Cortex of kidney (tissue), 1 donor: Measurements from ENCODE around the gene IGFBP6.
"Not testable (repeated sequence)": the region's sequence is repeated elsewhere in the genome, so short reads cannot be mapped to it uniquely, and the experiment has no call there.

ENCODE experiments used
- DNase-seq: peaks from one replicate; lab custom pipeline; 2025; lab: John Stamatoyannopoulos, UW

IGFBP6 gene

DNA sequence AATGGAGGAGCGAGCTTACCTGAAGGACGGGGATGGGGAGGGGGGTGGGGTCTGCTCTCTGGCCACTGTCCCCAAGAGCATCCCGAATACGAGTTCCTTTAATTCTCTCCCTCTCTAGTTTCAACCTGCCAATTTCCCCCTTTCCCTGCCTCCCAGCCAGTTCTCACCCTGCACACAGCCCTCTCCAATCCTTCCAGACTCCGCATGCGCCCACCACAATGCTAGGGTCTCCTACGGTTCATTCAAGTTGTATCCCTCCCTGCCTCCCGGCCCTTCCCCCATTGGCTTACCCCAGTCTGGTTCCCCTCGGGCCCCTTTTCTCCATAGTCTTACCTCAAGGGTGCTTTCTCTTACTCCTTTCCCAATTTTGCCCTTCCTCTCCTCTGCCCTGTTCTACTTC, 708 bp upstream of the IGFBP6 start:
- DNase-seq, result no peak

DNA sequence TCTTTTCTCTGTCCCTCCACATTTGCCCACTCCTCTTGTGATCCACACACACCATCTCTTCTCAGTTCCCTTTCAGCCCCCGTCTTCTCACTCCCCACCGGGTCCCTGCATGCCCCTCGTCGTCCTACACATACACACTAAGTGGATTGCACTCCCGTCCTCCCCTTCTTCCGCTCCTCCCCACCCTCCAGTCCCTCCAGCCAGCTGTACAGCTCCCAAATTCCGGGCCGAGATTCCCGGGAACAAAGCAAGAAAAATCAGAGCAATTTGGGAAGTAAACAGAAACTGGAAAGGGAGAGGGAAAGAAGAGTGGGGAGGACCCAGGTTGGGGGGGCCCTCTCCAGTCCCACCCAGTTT, 282 bp upstream of the IGFBP6 start:
- no peak for DNase-seq

DNA sequence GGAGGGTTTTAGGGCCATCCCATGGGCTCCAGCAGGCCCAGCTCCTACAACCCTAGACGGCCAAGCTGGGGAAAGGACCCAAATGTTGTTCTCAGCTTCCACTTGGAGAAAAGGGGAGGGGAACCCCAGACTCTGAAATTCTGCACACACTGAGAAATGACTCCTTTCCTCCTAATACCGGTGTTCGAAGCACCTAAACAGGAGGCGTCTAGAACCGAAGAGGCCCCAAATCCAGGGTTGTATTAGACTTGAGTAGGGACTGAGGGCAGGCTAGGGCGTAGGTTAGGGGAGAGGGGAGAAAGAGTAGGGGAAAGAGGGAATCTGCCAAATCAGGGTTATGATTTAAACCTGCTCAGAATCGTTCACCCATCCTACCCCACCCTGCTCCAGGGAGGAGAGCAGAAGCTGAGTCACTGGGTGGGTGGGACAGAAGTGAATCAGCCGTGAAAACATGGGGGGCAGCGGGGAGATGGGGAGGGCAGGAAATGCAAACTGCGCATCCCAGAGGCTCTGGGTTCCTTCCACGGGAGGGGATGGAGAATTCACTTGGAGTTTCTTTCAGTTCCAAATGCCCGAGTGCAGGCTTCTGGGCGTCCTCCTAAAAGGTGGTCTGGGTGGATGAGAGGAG, 1.0 kb downstream of the IGFBP6 start:
- no peak for DNase-seq

DNA sequence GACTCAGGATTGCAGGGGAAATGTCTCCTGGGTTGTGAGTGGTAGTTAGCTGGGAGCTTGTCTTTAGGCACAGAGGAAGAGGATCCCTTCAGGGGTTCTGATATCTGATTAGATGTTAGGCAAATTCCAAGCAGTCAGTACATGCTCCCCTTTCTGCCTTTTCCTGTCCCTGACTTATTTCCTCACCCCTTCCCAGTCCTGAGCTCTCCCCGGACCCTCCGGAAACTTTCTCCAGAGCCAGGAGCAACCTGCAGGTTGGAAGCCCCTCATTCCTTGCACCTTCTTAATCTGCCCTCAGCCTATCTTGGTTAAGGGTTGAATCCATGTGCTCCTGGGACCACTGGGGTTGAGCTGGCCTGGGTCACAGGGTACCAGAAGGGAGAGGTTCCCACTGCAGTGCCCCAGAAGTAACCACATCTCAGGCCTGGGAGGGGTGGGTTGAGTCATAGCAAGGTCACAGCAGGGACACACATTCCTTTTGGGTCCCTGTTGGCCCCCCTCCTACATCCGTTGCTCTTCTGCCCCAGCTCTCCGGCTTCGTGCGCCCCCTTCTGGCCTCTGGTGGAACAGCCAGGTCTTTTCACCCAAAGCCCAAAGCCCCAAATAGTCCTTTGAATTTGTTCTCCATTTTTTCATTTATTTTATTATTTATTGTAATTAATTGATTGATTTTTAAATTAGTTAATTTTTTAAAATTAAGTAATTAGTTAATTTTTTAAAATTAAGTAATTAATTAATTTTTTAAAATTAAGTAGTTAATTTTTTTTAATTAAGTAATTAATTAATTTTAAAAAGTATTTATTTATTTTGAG, 1.8 kb downstream of the IGFBP6 start:
- DNase-seq, result no peak

DNA sequence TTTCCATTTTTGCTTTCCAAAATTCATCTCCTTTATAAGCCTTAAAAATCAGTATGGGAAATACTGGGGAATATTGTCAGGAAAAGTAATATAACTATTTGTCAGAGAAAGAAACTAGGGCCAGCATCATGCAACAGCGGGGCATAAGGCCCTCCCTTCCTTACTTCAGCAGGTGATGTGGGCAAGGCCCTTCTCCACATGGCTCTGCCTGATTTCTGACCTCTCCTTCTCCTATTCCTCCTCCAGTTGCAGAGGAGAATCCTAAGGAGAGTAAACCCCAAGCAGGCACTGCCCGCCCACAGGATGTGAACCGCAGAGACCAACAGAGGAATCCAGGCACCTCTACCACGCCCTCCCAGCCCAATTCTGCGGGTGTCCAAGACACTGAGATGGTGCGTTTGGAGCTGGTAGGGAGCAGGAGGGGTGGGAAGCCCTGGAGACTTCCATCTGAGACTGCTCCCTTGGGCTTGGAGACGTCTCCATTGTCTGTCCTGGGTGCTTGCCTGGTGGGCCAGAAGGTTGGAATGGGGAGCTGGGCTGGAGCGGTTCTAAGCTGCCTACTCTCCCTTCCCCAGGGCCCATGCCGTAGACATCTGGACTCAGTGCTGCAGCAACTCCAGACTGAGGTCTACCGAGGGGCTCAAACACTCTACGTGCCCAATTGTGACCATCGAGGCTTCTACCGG, 3.1 kb downstream of the IGFBP6 start:
- no peak for DNase-seq

DNA sequence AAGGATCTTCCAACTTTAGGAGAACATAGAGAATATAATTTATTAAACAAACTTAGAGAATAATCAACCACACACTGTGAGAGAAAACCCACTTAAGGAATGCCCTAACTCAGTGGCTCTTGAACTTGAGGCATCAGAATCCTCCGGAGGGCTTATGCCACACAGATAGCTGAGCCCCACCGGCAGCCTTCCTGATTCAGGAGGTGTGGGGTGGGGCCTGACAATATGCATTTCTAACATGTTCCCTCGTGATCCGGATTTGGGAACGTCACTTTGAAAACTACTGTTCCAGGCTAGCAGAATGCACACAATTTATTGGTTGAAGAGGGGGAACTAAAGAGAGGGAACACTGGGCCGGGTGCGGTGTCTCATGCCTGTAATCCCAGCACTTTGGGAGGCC, 3.8 kb downstream of the IGFBP6 start:
- no peak for DNase-seq

DNA sequence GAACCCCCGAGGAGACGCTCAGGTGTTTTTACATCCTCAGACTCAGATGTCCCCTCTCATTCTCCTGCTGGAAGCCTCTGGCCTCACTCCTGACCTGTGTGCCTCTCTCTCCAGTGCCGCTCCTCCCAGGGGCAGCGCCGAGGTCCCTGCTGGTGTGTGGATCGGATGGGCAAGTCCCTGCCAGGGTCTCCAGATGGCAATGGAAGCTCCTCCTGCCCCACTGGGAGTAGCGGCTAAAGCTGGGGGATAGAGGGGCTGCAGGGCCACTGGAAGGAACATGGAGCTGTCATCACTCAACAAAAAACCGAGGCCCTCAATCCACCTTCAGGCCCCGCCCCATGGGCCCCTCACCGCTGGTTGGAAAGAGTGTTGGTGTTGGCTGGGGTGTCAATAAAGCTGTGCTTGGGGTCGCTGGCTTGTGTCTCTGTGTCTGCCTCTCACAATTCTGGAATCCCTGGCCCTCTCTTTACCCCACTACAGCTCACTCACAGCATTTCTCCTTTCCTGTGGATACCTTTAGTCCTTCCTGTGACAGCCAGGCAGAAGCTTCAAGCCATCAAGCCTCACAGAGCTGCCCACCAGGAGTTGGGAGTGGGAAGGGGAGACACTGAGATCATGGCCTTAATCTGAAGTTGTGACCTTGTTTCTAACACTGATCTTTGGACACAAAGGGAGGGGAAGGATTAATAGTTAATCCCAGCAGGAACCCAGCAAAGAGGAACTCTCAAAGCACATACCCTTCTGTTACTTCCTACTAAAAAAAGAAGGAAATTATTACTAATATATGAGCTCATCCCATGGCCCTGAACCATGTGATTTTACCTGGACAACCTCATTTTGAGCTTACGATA, 4.7 kb downstream of the IGFBP6 start:
- no peak for DNase-seq

DNA sequence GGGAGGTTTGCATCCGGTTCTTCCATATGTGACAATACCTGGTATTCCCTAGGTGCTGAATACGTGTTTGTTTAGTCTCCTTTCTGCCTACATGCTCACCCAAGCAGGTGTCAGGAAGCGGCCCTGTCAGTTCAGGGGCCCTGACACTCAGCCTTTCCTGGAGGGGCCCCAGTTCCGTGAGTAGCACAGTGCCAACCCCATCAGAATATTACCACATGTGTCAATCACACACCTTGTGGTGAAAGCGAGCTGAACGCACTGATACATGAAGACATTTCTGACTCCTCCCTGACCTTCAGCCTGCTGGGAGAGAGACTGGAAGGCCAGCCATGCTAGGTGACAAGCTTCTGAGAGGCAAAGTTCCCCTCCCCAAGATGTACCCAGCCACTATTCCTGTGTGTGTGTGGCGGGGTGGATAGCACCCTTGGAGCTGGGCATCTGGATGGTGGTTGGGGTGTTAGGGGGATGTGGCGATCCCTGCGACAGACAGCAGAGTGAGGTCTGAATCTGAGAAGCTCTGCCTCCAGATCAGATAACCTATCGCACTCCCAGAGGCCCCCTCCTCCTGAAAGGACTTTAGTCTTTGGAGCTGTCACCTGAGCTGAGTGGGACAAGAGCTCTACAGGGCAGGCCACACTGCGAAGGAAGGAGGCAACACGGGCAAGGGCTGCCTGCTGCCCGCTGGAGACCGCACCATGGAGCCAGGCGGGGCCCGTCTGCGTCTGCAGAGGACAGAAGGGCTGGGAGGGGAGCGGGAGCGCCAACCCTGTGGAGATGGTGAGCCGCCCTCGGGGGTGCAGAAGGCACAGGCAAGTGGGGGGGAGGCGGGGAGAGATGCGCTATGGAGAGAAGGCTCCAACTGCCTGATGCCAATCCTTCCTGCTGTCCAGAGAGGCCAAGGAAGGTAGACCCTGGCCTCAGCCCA, 5.7 kb downstream of the IGFBP6 start, which contains the start of gene SOAT2:
Gene SOAT2, plus strand, starts transcription at position 604 of the 925 bp plus-strand sequence. Its CDS starts 92 bp downstream, at position 696.
- DNase-seq, result no peak

DNA sequence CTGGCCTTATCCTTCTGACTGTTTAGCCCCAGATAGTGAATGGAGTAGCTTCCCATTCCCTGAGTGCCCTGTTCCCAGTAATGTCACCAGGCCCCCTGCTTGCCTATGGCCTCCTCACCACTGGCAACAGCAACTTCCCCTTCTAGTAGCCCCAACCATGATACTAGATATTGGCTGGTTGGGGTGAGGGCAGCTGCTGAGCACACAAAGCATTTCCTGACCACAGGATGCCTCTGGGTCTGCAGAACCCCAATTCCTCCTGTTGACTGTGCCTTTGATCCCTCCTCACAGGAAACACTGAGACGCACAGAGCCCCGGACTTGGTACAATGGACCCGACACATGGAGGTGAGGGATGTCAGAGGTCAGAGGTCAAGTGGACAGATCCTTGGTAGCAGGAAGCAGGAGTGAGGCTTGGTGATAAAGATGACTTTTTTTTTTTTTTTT, 6.4 kb downstream of the IGFBP6 start:
- DNase-seq, result no peak

DNA sequence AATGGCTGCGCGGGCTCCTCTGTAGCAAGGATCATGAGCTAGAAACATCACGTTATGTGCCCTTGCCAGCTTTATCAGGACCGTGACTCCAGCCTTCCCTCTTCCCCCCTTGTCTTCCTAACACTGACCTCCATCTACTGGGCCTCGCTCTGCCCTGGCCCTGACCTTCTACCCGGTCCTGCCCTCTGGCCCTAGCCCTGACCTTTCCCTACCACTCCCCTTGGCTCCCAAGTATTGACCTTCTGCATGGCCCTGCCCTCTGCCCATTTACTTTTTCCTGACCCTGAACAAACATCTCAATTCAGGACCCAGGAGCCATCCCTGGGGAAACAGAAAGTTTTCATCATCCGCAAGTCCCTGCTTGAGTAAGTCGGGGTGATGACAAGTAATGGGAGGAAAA, 7.8 kb downstream of the IGFBP6 start:
- no peak for DNase-seq

DNA sequence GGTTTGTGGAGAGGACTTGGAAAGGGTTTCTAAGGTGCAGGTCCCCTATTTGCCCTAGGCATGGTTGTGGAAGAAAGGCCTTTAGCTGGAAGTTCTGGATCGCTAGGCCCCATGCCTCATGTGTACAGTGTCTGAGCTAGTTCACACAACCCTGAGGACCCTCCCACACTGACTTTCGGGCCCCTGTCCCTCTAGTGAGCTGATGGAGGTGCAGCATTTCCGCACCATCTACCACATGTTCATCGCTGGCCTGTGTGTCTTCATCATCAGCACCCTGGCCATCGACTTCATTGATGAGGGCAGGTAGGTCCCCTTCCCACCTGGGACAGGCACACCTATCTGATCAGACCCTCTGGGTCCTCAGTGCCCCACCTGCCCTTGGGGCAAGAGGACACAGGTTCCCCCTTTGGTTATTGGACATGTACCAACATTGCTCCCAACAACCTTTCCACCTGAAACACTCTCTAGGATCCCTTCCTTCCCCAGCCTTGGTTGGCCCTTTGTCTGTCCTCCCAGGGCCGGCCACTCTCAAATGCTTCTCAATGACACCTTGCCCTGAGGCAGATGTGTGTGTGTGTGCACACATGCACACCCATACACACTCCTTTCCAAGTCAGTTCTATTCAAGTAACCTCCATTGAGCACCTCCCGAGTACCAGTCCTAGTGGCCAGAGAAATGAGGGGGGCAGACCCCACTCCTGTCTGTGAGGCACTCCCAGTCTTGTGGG, 8.4 kb downstream of the IGFBP6 start:
- DNase-seq, result no peak

DNA sequence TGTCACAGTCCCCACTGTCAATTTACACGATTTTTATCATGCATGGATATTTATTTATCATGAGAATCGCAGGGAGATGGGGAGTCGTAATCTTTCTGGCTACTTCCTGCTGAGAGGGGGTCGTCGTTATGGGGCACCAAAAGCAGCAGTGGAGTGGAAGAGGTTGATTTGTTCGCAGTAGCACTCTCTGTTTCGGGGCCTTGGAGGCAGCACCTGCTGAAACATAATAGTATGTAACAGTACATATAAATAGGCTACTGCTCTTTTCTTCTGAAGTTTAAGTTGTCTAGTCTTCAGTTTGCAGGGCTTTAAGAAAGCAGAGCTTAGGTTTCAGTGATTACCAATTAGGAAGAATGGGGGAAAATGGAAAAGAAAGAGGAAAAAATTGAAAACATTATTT, 9.7 kb downstream of the IGFBP6 start:
- no peak for DNase-seq

DNA sequence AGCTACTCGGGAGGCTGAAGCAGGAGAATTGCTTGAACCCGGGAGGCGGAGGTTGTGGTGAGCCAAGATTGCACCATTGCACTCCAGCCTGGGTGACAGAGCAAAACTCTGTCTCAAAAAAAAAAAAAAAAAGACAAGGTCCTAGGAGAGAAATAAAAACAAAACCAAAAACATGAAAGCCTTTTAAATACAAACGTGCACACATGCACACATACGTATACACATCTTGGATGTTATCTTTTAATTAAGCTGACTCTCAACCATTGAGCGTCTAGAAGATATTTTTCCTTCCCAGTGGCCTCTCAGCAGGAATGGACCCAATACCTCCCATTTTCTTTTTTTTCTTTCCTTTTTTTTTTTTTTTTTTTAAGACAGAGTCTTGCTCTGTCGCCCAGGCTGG, 15.0 kb downstream of the IGFBP6 start:
- DNase-seq, result not testable (repeated sequence)

DNA sequence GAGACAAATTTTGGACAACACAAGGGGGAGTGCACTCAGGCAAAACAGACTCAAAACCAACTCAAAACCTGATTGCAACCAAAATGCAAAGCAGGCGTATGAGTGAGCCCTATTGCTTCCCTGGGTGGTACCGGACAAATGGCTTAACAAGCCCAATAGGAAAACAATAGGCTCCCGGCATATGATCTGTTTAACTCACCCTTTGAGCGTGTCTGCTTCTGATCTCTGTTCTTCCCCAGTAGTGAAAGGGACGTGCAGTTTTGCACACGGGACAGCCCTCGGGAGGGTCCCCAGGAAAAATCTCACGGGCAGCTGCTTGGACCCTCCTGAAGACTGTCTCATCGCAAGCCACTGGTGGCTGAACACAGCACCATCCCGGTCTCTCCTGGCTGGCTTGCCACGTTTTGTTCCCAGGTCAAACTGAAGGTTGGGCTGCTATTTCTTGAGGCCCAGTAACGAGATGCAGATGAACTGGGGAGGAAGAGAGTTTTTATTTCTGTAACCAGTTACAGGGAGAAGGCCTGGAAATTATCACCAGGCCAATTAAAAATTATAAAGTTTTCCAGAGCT, 15.8 kb downstream of the IGFBP6 start:
- DNase-seq, result no peak

DNA sequence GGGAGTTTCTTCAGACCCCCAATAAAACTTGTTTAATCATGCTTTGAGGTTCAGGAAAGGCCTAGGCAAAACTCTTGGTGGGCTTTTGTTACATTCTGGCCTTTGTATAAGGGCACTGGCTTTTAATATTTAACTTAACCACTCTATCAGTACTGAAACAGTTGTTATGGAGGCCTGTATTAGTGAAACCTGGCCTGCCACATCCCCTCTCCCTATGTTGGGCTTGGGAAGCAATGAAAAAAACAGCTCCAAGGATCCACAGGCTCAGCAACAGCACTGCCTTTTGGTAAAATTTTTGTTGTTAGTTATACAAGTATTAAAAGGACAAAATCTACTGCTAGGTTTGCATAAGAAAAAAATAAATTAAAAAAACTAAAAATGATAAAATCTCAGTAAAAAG, 16.5 kb downstream of the IGFBP6 start:
- DNase-seq, result no peak

DNA sequence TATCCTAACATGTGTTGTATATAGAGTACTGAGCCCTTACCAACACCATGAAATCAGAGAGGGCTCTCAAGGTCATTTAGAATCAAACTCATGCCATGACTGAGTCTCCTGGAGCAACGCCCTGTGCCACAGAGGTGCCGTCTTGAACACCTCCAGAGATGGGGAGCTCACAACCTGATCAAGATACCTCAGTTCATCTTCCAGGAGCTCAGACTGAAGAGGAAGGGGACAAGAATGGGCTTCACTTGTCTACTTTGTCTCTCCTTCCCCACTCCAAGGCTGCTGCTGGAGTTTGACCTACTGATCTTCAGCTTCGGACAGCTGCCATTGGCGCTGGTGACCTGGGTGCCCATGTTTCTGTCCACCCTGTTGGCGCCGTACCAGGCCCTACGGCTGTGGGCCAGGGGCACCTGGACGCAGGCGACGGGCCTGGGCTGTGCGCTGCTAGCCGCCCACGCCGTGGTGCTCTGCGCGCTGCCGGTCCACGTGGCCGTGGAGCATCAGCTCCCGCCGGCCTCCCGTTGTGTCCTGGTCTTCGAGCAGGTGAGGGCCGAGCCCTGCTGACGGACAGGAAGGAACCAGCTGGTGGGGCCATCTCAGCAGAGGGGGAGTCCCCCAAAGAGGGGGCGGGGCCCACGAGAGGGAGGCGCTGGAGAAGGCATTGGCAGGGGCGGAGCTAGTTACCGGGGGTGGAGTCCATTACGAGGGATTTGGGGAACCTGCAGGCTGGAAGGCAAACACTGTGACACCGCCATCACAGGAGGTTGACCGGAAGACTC, 17.8 kb downstream of the IGFBP6 start:
- no peak for DNase-seq

DNA sequence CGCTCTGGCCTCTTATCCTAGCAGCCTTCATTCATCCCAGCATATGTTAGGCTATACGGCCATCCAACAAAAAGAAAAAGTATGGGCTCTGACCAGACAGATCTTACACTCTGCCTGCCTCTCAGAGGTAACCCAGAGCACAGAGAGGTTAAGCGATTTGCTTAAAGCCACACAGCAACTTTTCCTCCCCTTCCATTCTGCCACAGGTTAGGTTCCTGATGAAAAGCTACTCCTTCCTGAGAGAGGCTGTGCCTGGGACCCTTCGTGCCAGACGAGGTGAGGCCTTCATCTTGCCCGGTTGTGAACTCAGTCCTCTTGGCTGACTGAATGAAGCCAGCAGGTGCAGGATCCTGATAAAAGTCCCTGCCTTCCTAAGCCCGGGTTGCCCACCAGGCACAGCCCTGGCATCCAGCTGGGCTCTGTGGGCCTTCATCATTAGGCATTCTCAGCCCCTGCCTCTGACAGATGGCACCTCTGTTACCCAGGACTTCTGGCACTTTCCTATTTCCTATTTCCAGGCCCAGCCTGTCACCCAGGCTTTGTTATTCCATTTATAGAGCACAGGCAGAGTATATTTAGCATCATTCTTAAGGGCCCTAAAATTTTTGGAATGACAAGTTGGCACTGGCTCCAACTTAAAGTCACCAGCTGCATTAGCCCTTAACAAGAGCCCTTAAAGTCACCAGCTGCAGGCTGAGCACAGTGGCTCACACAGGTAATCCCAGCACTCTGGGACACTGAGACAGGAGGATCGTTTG, 18.6 kb downstream of the IGFBP6 start:
- no peak for DNase-seq

DNA sequence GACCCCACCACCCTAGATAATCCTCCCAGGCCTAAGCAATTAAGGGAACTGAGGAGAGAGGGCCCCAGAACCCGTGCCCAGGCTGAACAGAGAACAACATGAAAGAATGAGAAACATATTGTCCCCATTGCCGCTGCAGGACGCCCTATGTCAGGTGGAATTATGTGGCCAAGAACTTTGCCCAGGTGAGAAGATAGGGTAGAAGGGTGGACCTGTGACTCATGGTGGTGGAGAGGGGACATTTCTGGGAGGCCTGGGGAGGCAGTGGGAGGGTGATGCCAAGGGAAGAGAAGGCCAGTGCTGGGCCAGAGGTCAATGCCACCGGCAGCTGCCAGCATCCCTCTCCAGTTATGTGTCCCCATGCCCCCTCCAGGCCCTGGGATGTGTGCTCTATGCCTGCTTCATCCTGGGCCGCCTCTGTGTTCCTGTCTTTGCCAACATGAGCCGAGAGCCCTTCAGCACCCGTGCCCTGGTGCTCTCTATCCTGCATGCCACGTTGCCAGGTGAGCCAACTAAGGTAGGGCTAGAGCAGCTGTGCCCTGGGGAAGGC, 21.4 kb downstream of the IGFBP6 start:
- DNase-seq, result no peak
